Frontal cortex (tissue), 4 donors: ENCODE data around the gene PSEN2. TPM values are rescaled to one million over a fixed set of nuclear protein-coding genes. Genes with fewer than 3 reads are reported as not detected.
"Not testable (repeated sequence)": the region's sequence is repeated elsewhere in the genome, so short reads cannot be mapped to it uniquely, and the experiment has no call there.

ENCODE experiments used
- DNase-seq, 2 donors: peaks; one replicate each; pipeline ENCODE4 v3.0.0; 2012; ENCODE audit warnings: low spot score in 2 of 2
- FAIRE-seq: peaks from 2 replicates; lab custom pipeline; 2012; peaks lifted over from hg19 to GRCh38; lab: Jason Lieb, UNC
- total RNA-seq: library from RNA; depleted of rRNA; stranded (reverse); fragments of >200 nt; gene quantifications from one replicate; pipeline ENCODE4 v1.2.3, GENCODE V29; 2014
- donor health status: control.
- donor health status: control.
- donor health status: control.

PSEN2 gene
- total RNA-seq, 1 donor from 2014 or later, result 33.4 TPM

- peak in 1 of 2 donors; percentile 33 for DNase-seq
- no peak for FAIRE-seq
These were observed 33.7 kb downstream of the PSEN2 start for GRCh38 chr1:226903819-226904716.

- DNase-seq (no peak), FAIRE-seq (no peak)
These were observed 34.4 kb downstream of the PSEN2 start for GRCh38 chr1:226904772-226905171.

- no peak for FAIRE-seq
- DNase-seq, result no peak
These were observed 38.0 kb downstream of the PSEN2 start for GRCh38 chr1:226908419-226908818.

DNA sequence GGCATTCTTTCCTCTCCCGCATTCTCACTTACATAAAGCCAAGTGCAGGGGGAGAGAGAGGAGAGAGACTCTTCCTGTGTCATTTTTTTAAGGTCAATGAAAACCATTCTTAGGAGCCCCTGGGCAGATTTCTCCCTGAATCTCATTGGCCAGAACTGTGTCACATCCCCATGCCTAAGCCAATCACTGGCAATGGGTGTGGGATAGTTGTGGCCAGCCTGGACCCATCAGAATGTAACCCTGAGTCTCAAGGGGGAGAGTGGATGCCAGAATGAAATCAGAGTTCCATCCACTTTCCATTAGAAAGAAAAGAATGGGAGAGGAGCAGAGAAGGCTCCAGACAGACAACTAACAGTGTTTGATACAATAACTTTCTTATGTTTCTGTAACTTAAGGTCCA, 38.5 kb downstream of the PSEN2 start:
- FAIRE-seq (no peak), DNase-seq (no peak)

DNA sequence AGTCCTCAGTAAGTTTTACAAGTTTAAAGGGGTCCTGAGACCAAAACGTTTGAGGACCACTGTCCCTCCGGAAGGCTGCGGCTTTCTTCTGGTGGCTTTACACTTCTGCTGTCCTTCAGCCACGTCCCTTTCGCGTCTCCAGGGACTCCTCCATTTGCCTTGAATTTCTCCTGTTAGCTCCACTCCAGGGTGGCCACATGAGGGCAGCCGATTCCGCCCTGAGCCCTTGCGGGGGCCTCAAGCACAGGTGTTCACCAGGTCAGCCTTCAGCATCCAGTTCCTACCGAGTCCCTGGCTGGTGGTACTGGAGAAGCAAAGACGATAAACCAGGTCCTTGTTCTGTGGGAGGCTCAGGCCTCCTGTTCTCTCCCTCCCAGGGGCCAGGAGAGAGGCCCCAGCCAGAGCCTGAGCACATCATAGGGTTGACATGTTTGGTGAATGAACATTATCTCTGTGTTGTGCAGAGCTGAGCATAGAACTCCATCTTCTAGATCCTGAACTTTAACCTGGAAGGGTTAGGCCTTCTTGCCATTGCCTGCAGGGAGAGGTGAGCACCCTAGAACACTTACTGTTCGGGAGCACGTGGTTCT, 42.3 kb downstream of the PSEN2 start:
- DNase-seq (peak in 1 of 2 donors; percentile 54), FAIRE-seq (no peak)

- FAIRE-seq, result no peak
- no peak for DNase-seq
These were observed 45.2 kb downstream of the PSEN2 start for GRCh38 chr1:226915672-226915995.

DNA sequence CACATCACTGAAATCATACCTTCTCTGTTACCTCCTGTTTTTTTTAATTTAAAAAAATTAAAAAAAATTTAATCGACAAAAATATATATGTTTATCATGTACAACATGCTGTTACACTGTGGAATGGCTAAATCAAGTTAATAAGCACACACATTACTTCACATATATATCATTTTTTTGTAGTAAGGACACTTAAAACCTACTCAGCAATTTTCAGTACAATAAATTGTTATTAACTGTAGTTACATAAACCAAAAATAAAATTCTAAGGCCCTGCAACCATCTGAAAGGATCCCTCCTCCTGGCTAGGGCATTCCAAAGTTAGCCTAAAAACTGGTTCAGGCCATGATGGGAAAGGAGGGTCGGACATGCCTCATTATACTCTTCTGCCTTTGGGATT, 46.1 kb downstream of the PSEN2 start:
- DNase-seq (no peak), FAIRE-seq (no peak)

GRCh38 chr1:226919587-226919986, 49.2 kb downstream of the PSEN2 start:
- FAIRE-seq, result no peak
- DNase-seq, result no peak

DNA sequence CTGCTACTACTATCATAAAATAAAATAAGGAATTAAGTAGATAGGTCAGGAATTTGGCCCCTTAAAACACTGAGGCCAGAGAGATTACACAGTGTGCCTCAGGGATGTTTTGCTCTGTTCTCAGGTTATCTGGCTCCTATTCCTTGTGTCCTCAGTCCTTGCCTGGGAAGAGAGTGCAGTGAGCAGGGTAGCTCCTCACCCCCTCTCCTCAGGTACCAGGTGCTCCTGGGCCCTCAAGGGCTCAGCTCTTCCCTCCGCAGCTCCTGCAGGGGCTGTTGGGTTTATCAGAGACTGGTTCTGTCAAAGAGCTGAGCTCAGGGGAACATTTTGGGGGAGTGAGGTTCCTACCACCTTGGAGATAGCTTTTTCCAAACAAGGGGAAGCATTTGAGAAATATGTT, 49.6 kb downstream of the PSEN2 start:
- FAIRE-seq, result no peak

GRCh38 chr1:226920446-226920894, 50.1 kb downstream of the PSEN2 start:
- FAIRE-seq (no peak), DNase-seq (no peak)

More for the DNA sequence above, 49.6 kb downstream of the PSEN2 start:
- DNase-seq, result no peak

DNA sequence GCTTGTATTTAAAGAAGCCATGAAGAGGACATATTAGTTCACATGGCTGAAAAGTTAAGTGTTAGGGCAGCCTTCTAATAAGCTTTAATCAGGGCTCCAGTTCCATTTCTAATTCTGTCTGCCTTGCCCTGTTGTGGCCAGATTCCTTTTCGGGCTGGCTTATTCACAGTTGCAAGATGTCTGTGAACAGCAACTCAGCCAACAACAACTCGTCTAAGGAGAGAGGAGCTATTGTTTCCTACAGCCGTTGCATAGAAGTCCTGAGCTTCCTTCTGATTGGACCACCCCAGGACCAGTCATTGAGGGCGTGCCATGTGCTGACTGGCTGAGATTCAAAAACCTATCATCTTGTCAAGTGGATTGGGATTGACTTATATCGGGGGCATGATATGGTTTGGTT, 51.1 kb downstream of the PSEN2 start:
- no peak for DNase-seq
- FAIRE-seq, result no peak

DNA sequence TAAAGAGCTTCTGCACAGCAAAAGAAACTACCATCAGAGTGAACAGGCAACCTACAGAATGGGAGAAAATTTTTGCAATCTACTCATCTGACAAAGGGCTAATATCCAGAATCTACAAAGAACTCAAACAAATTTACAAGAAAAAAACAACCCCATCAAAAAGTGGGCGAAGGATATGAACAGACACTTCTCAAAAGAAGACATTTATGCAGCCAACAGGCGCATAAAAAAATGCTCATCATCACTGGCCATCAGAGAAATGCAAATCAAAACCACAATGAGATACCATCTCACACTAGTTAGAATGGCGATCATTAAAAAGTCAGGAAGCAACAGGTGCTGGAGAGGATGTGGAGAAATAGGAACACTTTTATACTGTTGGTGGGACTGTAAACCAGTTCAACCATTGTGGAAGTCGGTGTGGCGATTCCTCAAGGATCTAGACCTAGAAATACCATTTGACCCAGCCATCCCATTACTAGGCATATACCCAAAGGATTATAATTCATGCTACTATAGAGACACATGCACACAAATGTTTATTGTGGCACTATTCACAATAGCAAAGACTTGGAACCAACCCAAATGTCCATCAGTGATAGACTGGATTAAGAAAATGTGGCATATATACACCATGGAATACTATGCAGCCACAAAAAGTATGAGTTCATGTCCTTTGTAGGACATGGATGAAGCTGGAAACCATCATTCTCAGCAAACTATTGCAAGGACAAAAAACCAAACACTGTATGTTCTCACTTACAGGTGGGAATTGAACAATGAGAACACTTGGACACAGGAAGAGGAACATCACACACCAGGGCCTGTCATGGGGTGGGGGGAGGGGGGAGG, 59.1 kb downstream of the PSEN2 start:
- FAIRE-seq, DNase-seq: not testable (repeated sequence)

DNA sequence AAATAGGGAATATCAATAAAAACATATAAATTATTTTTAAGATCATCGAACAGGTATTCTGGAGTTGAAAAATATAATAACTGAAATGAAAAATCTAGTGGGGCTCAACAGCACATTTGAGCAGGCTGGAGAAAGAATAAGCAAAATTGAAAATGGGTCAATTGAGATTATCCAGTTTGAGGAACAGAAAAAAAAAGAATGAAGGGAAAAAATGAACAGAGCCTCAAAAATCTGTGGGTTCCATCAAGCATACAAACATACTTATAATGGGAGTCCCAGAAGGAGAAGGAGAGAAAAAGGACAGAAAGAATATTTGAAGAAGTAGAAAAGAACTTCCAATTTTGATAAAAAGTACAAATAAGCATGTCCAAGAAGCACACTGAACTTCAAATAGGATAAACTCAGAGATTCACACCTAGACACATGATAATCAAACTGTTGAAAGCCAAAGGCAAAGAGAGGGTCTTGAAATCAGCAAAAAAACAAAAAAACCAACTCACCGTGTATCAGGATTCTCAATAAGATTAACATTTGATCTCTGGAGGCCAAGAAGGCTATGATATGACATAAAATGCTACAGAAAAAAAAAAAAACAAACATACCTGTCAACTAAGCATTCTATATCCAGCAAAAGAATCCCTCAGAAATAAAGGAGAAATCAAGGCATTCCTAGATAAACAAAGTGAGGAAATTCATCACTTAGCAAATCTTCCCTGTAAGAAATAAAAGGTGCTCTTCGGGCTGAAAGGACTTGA, 64.2 kb downstream of the PSEN2 start:
- no peak for FAIRE-seq
- no peak for DNase-seq

DNA sequence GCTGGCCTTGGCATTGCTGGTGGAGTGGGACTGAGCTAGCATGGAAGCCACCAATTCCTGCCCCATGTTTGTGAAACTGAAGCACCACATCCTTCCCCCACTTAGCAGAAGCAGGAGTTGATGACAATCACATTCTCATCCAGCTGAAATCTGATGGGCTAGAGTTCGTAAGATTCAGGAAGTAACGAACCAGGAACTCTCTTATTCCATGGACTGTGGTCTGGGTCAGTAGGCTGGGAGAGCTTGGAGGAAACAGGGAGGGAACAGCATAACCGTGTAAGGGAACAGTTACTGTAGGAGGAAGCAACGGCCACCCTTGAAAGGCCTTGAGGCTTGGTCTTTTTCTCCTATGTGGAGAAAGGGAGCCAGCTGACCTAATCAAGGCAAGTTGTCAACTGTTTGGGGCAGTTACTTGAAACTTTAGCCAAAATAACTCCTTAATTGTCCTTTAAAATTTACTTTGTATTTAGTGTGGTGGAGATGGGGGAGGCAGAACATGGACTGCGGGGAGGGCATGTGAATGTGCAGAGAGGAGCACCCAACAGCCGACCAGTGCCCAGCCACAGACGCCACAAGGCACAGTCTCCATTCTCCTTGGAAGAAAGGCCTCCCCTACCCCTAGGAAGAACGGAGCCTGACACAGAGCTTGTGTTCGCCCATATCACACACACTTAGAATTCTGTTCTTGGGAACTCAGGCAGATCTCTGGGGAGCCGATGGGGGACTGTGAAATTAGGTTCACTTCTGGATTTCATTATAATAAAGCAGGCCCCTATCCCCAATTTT, 67.7 kb downstream of the PSEN2 start:
- no peak for FAIRE-seq
- DNase-seq, result no peak

DNA sequence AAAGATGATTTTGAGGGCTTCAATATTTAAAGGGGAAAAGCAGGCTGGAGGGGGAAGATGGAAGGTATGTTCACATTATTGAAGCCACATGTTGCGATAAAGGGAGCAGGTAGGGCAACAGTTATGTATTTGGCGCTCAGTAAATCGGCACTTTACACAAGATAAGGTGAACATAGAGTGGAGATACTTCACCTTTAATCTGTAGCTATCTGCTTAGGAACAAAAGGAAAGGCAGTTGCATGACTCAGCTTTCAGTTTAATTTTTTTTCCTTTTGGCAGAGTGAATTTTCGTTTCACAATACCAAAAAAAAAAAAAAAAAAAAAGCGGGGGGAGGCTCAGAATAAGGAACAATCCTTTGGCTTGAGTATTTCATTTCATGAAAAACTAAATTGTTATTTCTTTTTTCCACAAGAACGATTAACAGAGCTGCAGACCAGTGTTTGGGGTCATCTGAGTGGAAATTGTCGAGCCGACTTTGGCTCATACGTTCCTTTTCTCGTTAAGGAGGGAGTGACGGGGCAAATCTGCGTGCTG, 68.6 kb downstream of the PSEN2 start:
- FAIRE-seq, result no peak
- DNase-seq, result no peak

DNA sequence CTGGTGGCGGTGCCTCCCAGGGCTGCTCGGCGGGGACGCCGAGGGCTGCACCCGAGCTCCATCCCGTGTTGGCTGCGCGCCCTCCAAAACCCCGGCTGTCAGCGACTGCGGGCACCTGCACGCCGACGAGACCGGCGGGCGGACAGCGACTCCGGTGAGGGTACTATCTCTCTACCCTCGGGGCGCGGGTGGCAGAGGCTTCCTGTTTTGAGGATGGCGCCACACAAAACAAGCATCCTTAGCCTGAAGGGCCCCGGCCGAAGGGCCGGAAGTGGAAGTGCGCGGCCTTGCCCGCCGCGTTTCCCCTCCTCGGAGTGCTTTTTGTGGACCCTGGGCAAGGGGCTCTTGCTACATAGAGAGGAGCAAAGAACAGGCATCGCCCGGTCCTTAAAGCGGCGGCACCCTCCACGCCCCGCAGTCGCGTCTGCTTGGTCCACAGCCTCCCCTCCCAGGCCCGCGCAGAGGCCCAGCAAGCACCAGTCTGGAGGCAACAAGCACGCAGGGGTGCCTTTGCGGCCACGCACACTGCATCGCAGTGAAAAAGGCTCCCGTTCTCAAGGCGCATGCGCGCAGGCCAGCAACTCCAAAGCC, 69.1 kb downstream of the PSEN2 start:
- DNase-seq (peak in 1 of 2 donors; percentile 49), FAIRE-seq (no peak)

- no peak for FAIRE-seq
These were observed 69.8 kb downstream of the PSEN2 start, which contains the start of gene COQ8A for GRCh38 chr1:226940029-226940805. TSS of gene COQ8A (plus strand) at chr1:226940294. CDS start at chr1:226961386, 21,092 bp downstream.

DNA sequence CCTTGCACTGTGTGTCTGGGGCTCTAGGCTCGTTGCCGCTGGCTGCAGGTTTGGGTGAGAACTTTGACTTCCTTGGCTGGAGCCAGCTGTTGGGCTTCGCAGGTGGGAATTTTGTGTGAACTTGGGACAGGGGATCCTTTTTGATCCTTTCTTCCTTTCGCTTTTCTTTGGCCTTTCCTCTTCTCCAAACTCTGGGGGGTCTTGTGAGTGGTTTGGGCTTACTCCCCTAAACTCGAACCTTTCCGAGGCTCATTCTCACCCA, 70.3 kb downstream of the PSEN2 start:
- no peak for FAIRE-seq
- DNase-seq, result no peak

More at GRCh38 chr1:226940029-226940805, 69.8 kb downstream of the PSEN2 start, which contains the start of gene COQ8A:
- DNase-seq, result peak; percentile 94 to 95
